Stimulated activated CD4-positive, alpha-beta T cell treated with anti-CD3 and anti-CD28 coated beads, Interleukin-2, amount 100 ng/mL, for 24 hours (primary cell): ENCODE measurements around the gene KSR1.
"Not testable (repeated sequence)": the region's sequence is repeated elsewhere in the genome, so short reads cannot be mapped to it uniquely, and the experiment has no call there.

Experiments
- DNase-seq, 2 donors: peaks; one replicate each; pipeline ENCODE4 v3.0.0-alpha.2; 2020

KSR1 gene

GRCh38 chr17:27621942-27622559 lies 165.8 kb downstream of the KSR1 start:
- DNase-seq: no peak

GRCh38 chr17:27622986-27623385 lies 166.7 kb downstream of the KSR1 start:
- DNase-seq: no peak

GRCh38 chr17:27623614-27624013 lies 167.4 kb downstream of the KSR1 start:
- no peak for DNase-seq

- no peak for DNase-seq
Measured at GRCh38 chr17:27624539-27624938, 168.3 kb downstream of the KSR1 start.

- DNase-seq: no peak
Measured at GRCh38 chr17:27625856-27626255, 169.6 kb downstream of the KSR1 start.

GRCh38 chr17:27627514-27627913 lies 171.3 kb downstream of the KSR1 start:
- DNase-seq: no peak

- no peak for DNase-seq
Measured at GRCh38 chr17:27628376-27628775, 172.1 kb downstream of the KSR1 start.

- DNase-seq: not testable (repeated sequence)
Measured at GRCh38 chr17:27629260-27629659, 173.0 kb downstream of the KSR1 start.

GRCh38 chr17:27630607-27631410 lies 174.6 kb downstream of the KSR1 start, which contains the start of gene LGALS9:
Gene LGALS9 (plus strand): TSS chr17:27631188. CDS start chr17:27631266, 78 bp downstream.
- DNase-seq: no peak

- no peak for DNase-seq
Measured at GRCh38 chr17:27631411-27631760, 175.1 kb downstream of the KSR1 start.

GRCh38 chr17:27631897-27632725 lies 175.9 kb downstream of the KSR1 start:
- no peak for DNase-seq

- DNase-seq: not testable (repeated sequence)
Measured at GRCh38 chr17:27632766-27633165, 176.5 kb downstream of the KSR1 start.

- DNase-seq: no peak
Measured at GRCh38 chr17:27633312-27634025, 177.2 kb downstream of the KSR1 start.

- DNase-seq: no peak
Measured at GRCh38 chr17:27634026-27634335, 177.7 kb downstream of the KSR1 start.

GRCh38 chr17:27634776-27635175 lies 178.5 kb downstream of the KSR1 start:
- DNase-seq: no peak

- no peak for DNase-seq
Measured at GRCh38 chr17:27635275-27635823, 179.1 kb downstream of the KSR1 start.

- not testable (repeated sequence) for DNase-seq
Measured at GRCh38 chr17:27636005-27636520, 179.8 kb downstream of the KSR1 start.

GRCh38 chr17:27637818-27638217 lies 181.6 kb downstream of the KSR1 start:
- DNase-seq: not testable (repeated sequence)

- not testable (repeated sequence) for DNase-seq
Measured at GRCh38 chr17:27638415-27638914, 182.2 kb downstream of the KSR1 start.

GRCh38 chr17:27640790-27641189 lies 184.5 kb downstream of the KSR1 start:
- DNase-seq: no peak

GRCh38 chr17:27644586-27644985 lies 188.3 kb downstream of the KSR1 start:
- no peak for DNase-seq

- DNase-seq: not testable (repeated sequence)
Measured at GRCh38 chr17:27645621-27646020, 189.4 kb downstream of the KSR1 start.
